PC-9 (cell line): ENCODE results near the gene BCAS3.

Experiments
- EZH2 ChIP-seq: fragments of 200-600 bp; sonication (generic); IDR thresholded peaks from 2 replicates; pipeline ENCODE4 v1.8.0; 2017; ENCODE audit warnings: antibody characterized with exemption, low read depth
- TF ChIP-seq, protein P1 (sequence below): fragments of 200-600 bp; sonication (generic); conservative IDR thresholded peaks from 2 replicates; pipeline ENCODE4 v1.6.1; 2017; ENCODE audit warnings: mixed run types, antibody characterized with exemption, mild to moderate bottlenecking, moderate library complexity

- no peak for TF ChIP-seq EZH2
- TF ChIP-seq, protein P1, sequence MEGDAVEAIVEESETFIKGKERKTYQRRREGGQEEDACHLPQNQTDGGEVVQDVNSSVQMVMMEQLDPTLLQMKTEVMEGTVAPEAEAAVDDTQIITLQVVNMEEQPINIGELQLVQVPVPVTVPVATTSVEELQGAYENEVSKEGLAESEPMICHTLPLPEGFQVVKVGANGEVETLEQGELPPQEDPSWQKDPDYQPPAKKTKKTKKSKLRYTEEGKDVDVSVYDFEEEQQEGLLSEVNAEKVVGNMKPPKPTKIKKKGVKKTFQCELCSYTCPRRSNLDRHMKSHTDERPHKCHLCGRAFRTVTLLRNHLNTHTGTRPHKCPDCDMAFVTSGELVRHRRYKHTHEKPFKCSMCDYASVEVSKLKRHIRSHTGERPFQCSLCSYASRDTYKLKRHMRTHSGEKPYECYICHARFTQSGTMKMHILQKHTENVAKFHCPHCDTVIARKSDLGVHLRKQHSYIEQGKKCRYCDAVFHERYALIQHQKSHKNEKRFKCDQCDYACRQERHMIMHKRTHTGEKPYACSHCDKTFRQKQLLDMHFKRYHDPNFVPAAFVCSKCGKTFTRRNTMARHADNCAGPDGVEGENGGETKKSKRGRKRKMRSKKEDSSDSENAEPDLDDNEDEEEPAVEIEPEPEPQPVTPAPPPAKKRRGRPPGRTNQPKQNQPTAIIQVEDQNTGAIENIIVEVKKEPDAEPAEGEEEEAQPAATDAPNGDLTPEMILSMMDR = no peak
Measured at GRCh38 chr17:61416211-61416539, 738.5 kb downstream of the BCAS3 start.
